GM21737 (cell line): ENCODE measurements around the gene CTNNB1.

Experiments used
- ATAC-seq: cut with Tn5 transposase; IDR thresholded peaks from one replicate; pipeline ENCODE4 v1.9.1; 2021; ENCODE audit warnings: mild to moderate bottlenecking, moderate library complexity; ENCODE audit not compliant: unreplicated experiment

Gene CTNNB1

GRCh38 chr3:41198950-41199865 lies at the start of gene CTNNB1:
TSS of gene CTNNB1 (plus strand) at chr3:41199505. CDS start at chr3:41224069, 24,564 bp downstream.
- ATAC-seq: peak; percentile 75

GRCh38 chr3:41155834-41156233 lies 43.5 kb upstream of the CTNNB1 start:
- no peak for ATAC-seq

- no peak for ATAC-seq
Observed at GRCh38 chr3:41158947-41159346, 40.4 kb upstream of the CTNNB1 start.

DNA sequence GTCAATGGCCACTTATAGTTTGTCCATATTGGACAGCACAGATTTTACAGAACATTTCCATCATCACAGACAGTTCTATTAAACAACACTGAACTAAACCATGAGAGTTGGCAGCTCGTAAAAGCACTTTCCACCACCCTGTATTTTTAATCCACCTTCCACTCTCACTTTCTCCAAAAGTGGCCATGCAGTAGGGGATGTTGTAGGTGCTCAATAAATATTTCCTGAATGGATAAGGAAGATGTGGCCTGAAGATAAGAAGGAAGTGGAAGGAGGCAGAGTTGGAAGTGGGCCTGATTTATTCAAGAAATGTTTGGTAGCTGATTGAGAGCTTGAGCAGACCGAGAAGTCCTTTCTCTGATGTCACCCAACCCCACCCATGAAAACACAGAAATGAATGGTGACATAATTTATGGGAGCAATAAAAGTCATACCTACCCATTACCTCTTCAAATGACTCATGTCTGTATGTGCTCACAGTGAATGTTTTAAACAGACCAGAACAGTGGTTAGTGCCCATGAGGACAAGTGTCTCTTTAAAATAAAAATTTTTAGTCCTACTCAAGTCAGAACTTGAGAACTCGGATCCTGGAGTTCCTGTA lies 39.6 kb upstream of the CTNNB1 start:
- no peak for ATAC-seq

GRCh38 chr3:41162541-41162940 lies 36.8 kb upstream of the CTNNB1 start:
- no peak for ATAC-seq

GRCh38 chr3:41163006-41163405 lies 36.3 kb upstream of the CTNNB1 start:
- no peak for ATAC-seq

DNA sequence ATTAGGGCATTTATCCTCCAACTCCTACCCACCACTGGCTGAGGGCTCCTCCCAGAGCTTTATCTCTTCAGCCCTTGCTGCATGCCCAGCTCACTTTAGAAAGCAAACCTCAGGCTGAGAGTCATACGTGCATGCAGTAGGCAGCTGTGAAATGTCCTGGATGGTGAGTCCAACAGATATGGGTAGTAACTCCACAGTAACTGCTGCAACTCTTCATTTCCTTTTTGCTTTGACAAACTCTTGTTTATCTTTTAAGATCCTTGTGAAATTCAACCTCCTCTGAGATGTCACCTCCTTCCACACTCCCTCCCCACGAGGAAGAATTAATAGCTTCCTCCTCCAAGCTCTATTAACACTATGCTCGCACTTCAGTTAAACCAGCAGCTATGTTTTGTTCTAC lies 35.9 kb upstream of the CTNNB1 start:
- no peak for ATAC-seq

DNA sequence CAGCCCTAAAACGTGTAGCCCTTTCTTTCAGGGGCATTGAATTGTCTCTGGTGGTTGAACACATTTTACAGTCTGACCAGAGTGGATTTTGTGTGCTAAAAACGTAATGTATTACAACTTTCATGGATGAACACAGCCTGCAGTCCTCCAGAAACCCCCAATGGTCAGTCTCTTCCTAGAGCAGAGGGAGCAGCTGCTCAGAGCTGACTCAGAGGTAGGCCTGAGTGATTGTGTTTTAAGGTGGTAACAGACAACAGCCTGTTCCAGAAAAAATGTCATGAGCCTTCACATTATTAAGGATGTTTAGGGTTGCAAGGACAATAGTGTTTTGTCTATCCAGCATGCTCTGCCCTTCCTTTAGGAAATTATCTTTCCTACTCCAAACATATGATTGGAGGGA lies 34.5 kb upstream of the CTNNB1 start:
- no peak for ATAC-seq

- no peak for ATAC-seq
Observed at GRCh38 chr3:41167722-41168497, 31.4 kb upstream of the CTNNB1 start.

DNA sequence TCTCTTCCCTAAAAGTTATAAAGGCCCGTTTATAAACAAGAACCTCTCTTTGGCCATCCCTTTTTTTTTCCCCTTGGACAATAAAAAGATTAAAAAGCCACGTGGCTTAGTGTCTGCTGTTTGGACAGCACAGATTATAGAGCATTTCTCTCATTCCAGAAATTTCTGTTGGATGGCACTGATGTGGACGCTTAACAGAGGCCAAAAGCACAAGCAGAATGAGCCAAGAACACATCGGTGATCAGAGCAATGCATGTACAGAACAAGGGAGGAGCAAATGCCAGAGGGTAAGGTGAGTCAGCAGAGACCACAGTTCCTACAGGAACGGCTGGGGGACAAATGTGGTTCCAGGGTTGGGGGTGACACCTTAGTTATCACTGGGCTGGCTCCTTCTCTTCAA lies 30.3 kb upstream of the CTNNB1 start:
- ATAC-seq: no peak

- no peak for ATAC-seq
Observed at GRCh38 chr3:41173926-41174885, 25.1 kb upstream of the CTNNB1 start.

DNA sequence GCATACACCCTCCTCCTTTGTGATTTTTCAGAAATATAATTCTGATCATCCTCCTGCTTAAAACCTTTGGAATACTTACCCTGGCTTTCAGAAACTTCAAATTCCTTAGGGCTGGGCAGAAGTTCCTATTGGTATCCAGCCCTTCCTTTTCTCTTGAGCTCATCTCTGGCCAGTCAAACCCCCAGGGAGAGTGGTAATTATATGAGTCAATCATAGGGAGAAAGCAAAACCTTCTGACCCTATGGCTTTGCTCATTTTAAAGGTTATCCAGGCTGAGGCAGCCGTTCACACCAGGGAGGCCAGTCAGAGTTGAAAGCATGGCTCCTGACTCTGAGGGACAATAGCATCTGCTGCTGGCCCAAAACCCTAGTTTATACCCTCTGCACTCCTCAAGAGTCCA lies 23.9 kb upstream of the CTNNB1 start:
- no peak for ATAC-seq

GRCh38 chr3:41176596-41176995 lies 22.7 kb upstream of the CTNNB1 start:
- ATAC-seq: no peak

GRCh38 chr3:41178576-41178975 lies 20.7 kb upstream of the CTNNB1 start:
- ATAC-seq: no peak

DNA sequence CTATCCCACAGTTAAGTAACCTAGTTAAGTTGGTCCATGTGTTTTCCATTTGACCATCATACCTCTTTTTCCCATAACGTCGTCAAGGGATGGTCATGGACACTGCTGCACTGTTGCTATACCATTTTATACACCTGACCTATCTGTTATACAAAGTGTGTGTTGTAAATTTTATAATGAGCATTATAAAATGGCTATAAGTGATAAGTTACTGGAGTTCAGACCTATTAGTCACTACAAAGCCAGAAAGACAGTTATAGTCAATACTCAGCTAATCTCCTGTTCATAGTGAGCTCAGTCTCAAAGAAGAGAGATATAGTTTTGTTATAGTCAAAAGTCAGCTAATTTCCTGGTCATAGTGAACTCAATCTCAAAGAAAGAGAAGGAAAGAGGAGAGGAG lies 18.9 kb upstream of the CTNNB1 start:
- ATAC-seq: no peak

GRCh38 chr3:41182504-41183059 lies 16.7 kb upstream of the CTNNB1 start:
- no peak for ATAC-seq

DNA sequence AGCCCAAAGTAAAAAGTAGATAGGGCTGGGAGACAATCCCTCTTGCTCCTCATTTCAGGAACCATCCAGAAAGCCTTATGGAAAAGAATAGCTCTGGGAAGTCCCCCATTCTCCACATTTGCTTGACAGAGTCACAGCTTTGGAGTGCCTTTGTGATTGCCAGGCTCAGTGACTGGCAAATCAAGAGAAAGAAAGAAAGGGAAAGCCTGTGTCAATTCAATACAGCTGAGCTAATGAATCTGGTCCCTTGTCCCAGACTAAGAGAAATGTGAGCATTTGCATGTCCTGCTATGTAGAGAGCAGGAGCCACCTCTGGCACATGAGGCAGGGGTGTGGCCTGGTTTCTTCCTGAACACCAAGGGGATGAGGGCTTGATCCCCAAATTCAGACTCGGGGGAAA lies 14.9 kb upstream of the CTNNB1 start:
- ATAC-seq: no peak

- ATAC-seq: no peak
Observed at GRCh38 chr3:41186297-41186696, 13.0 kb upstream of the CTNNB1 start.

DNA sequence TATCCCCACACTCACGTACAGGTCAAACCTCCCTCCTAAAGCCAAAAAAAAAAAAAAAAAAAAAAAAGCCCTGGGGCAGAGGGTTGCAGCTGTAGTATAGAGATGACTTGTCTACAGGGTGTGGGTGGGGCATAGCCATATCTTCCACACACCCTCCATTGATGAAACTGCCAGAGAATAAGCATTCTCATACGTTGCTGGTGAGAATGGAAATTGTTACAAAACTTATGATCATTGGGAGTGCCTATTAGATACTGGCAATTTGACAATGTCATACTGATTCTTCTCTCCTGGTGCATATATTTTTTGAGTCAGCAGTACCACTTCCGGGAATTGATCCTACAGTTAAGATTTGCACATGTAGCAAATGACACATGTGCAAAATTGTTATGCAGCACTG lies 11.0 kb upstream of the CTNNB1 start:
- no peak for ATAC-seq
